Liver (tissue), 3 donors: ENCODE results near the gene FAM228B.

ENCODE experiments used
- CTCF ChIP-seq: fragments of 150-350 bp; IDR thresholded peaks from 2 replicates; pipeline ENCODE4 v1.5.1; 2017; ENCODE audit warnings: improper control_type of control experiment, low read depth, low read length; ENCODE audit not compliant: missing input control
- GABPA ChIP-seq, 2 donors: IDR thresholded peaks in 1 of 2; conservative IDR thresholded peaks in 1 of 2; 2 replicates each; pipeline ENCODE4 v1.6.1; 2016; ENCODE audit warnings: antibody characterized with exemption in 2 of 2, mild to moderate bottlenecking in 1 of 2, moderate library complexity in 1 of 2
- HNF4A ChIP-seq, 2 donors: conservative IDR thresholded peaks; 2 replicates each; pipeline ENCODE4 v1.6.1; 2016; ENCODE audit warnings: antibody characterized with exemption in 2 of 2, mild to moderate bottlenecking in 2 of 2
- MAX ChIP-seq: IDR thresholded peaks from 2 replicates; pipeline ENCODE4 v1.6.1; 2016; ENCODE audit warnings: antibody characterized with exemption
- NR2F2 ChIP-seq: IDR thresholded peaks from 2 replicates; pipeline ENCODE4 v1.6.1; 2016; ENCODE audit warnings: antibody characterized with exemption
- RXRA ChIP-seq, 2 donors: IDR thresholded peaks; 2 replicates each; pipeline ENCODE4 v1.6.1; 2017 to 2018; ENCODE audit warnings: antibody characterized with exemption in 2 of 2, mild to moderate bottlenecking in 1 of 2
- SP1 ChIP-seq: IDR thresholded peaks from 2 replicates; pipeline ENCODE4 v1.6.1; 2018; ENCODE audit warnings: antibody characterized with exemption, mild to moderate bottlenecking
- TAF1 ChIP-seq: conservative IDR thresholded peaks from 2 replicates; pipeline ENCODE4 v1.6.1; 2016; ENCODE audit warnings: antibody characterized with exemption, mild to moderate bottlenecking
- YY1 ChIP-seq: IDR thresholded peaks from 2 replicates; pipeline ENCODE4 v1.6.1; 2016; ENCODE audit warnings: antibody characterized with exemption, mild to moderate bottlenecking
- TF ChIP-seq, protein P1 (sequence below): IDR thresholded peaks from 2 replicates; pipeline ENCODE4 v1.6.1; 2016; ENCODE audit warnings: antibody characterized with exemption
- TF ChIP-seq, protein P2 (sequence below): IDR thresholded peaks from 2 replicates; pipeline ENCODE4 v1.6.1; 2016; ENCODE audit warnings: antibody characterized with exemption, mild to moderate bottlenecking
- donor health status: healthy.
- donor health status: healthy.

DNA sequence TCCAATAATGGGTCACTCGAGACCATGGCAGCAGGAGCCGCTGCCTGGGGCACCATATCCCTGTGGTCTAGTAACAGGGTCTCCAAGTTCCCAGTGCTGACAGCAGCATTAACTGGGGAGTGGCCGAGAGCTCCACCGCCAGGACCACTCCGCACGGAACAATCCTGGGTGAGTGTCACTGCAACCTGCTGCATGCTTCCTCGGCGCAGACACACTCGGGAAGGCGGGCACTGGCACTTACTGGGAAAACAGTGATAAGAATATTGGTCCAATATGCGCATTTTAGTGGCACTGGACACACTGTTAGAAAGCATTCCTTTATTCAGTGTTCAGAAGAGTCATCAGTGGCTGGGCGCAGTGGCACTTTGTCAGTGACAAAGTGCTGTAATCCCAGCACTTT, 81.2 kb downstream of the FAM228B start:
- no peak for TF ChIP-seq RXRA (IDR thresholded peaks at IDR 0.05)
- TF ChIP-seq TAF1: no peak
- TF ChIP-seq CTCF: no peak
- no peak for TF ChIP-seq YY1
- TF ChIP-seq, protein P1, sequence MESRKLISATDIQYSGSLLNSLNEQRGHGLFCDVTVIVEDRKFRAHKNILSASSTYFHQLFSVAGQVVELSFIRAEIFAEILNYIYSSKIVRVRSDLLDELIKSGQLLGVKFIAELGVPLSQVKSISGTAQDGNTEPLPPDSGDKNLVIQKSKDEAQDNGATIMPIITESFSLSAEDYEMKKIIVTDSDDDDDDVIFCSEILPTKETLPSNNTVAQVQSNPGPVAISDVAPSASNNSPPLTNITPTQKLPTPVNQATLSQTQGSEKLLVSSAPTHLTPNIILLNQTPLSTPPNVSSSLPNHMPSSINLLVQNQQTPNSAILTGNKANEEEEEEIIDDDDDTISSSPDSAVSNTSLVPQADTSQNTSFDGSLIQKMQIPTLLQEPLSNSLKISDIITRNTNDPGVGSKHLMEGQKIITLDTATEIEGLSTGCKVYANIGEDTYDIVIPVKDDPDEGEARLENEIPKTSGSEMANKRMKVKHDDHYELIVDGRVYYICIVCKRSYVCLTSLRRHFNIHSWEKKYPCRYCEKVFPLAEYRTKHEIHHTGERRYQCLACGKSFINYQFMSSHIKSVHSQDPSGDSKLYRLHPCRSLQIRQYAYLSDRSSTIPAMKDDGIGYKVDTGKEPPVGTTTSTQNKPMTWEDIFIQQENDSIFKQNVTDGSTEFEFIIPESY: no peak
- no peak for TF ChIP-seq SP1
- TF ChIP-seq, protein P2, sequence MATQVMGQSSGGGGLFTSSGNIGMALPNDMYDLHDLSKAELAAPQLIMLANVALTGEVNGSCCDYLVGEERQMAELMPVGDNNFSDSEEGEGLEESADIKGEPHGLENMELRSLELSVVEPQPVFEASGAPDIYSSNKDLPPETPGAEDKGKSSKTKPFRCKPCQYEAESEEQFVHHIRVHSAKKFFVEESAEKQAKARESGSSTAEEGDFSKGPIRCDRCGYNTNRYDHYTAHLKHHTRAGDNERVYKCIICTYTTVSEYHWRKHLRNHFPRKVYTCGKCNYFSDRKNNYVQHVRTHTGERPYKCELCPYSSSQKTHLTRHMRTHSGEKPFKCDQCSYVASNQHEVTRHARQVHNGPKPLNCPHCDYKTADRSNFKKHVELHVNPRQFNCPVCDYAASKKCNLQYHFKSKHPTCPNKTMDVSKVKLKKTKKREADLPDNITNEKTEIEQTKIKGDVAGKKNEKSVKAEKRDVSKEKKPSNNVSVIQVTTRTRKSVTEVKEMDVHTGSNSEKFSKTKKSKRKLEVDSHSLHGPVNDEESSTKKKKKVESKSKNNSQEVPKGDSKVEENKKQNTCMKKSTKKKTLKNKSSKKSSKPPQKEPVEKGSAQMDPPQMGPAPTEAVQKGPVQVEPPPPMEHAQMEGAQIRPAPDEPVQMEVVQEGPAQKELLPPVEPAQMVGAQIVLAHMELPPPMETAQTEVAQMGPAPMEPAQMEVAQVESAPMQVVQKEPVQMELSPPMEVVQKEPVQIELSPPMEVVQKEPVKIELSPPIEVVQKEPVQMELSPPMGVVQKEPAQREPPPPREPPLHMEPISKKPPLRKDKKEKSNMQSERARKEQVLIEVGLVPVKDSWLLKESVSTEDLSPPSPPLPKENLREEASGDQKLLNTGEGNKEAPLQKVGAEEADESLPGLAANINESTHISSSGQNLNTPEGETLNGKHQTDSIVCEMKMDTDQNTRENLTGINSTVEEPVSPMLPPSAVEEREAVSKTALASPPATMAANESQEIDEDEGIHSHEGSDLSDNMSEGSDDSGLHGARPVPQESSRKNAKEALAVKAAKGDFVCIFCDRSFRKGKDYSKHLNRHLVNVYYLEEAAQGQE: no peak
- TF ChIP-seq MAX: no peak
- no peak for TF ChIP-seq HNF4A (conservative IDR thresholded peaks at IDR 0.05)
- no peak for TF ChIP-seq GABPA (IDR thresholded peaks at IDR 0.05 in 1 of 2, conservative IDR thresholded peaks at IDR 0.05 in 1 of 2)
- TF ChIP-seq NR2F2: no peak
